ELF-1 (cell line): ENCODE data around the gene LRCH1.
A peak's percentile ranks its signal among the peaks of the same experiment; 100 is the strongest.
"Not testable (repeated sequence)": the region's sequence is repeated elsewhere in the genome, so short reads cannot be mapped to it uniquely, and the experiment has no call there.

Source experiments
- DNase-seq: peaks from one replicate; pipeline ENCODE4 v3.0.0-alpha.2; 2016; ENCODE audit warnings: low read depth, low spot score

LRCH1 gene

GRCh38 chr13:46751811-46752635 is 199.1 kb downstream of the LRCH1 start:
- no peak for DNase-seq

DNA sequence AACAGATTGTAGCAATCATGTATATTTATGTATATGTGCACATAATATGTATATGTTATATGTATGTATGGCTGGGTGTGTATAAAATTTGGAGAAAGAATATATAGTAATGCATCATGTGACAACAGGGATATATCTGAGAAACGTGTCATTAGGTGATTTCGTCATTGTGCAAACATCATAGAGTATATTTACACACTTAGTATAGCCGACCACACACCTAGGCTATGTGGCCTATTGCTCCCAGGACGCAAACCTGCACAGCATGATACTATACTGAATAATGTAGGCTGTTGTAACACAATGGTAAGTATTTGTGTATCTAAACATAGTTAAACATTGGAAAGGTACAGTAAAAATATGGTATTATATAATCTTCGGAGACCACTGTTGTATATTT is 200.2 kb downstream of the LRCH1 start:
- DNase-seq: no peak

DNA sequence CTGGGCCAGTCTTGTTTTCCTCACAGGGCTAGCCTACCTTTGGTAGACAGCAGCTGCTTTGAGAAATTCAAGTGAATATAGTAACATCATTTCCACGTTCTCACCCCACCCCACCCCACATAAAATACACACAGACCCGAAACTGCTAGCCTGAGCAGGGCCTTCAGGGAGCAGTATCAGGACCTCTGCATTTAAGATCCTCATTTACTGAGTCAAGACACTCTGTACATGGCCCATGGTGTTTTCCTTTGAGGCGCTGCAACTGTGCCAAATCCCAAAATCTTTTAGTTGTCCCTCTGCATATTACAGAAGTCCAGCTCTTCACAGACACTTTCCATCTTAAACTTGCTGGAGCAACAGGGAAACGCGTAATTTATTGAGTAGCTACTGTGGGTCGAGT is 200.9 kb downstream of the LRCH1 start:
- no peak for DNase-seq

DNA sequence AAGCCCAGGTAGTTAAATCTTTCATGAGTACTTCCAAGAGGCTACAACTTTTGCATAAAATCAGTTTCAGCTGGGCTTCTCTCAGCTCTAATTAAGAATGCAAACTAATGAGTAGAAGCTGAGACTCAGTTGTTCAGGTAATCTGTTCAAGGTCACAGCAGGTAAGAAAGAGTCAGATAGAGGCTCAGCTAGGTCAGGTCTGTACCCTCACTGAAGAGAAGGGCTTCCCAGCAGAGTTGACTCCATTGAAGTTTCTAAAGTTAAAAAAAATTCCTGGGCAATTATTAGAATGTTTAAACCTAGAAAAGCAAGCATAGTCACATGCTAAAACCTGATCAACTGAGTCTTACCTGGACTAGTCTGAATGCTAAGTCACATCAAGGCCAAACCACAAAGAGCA is 201.8 kb downstream of the LRCH1 start:
- no peak for DNase-seq

- not testable (repeated sequence) for DNase-seq
These were observed 202.5 kb downstream of the LRCH1 start for GRCh38 chr13:46755508-46755907.

DNA sequence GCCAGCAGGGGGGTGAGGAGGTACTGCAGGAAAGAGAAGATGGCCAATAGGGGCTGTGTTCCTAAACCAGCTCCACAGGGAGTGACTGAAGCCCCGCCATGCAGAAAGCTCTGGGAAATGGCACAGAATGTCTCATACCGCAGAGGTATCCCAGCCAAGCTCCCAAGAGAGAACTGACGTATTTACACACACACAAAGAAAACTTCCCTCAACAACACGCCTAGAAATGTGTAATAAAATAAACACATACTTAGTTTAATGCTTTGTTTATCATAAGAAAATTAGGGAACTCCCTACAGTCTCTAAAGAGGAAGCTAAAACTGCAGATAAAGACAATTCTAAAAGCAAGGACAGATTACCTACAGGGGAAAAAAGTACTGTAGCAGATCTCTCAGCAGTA is 204.0 kb downstream of the LRCH1 start:
- no peak for DNase-seq

DNA sequence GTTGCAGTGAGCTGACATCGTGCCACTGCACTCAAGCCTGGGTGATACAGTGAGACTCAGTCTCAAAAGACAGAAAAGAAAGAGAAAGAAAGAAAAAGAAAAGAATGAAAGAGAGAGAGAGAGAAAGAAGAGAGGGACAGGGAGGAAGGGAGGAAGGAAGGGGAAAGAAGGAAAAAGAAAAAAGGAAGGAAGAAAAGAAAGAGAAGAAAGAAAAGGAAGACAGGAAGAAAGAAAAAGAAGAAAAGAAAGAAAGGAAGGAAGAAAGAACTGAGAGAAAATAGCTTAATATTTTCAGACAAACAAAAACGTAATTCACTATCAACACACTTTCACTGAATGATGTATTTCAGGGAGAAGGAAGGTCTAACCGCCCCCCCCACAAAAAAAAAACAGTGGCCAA is 204.7 kb downstream of the LRCH1 start:
- no peak for DNase-seq

DNA sequence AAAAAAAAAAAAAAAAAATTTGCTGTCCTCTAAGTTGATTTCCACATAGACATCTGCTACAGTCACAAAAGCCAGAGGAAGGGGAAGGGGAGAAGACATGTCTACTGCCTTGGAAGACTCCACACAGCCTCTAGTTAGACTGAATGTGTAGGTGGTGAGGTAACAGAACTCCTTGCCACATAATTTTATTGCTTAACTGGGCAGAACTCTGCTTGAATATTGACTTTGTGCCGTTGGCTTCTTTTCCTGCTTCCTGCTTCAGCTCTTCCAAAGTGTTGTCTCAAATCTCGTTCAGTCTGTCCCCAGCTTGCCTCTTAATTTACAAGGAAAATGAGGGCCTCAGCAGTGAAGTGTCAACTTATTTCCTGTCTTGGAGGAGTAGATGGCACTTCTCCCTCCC is 206.9 kb downstream of the LRCH1 start:
- DNase-seq: no peak

GRCh38 chr13:46761174-46761573 is 208.2 kb downstream of the LRCH1 start:
- DNase-seq: no peak

DNA sequence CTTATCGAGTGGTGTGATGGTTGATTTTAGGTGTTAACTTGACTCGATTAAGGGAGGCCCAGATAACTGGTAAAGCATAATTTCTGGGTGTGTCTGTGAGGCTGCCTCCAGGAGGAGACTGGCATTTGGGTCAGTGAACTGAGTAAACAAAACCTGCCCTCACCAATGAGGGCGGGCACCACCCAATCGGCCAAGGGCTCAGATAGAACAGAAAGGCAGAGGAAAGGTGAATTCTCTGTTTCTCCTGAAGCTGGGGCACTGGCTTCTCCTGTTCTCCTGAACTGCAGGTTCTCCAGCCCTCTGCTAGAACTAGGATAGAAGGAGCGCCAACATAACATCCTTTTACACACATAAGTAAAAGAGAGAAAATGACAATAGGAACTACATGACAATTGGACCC is 208.9 kb downstream of the LRCH1 start:
- DNase-seq: no peak

DNA sequence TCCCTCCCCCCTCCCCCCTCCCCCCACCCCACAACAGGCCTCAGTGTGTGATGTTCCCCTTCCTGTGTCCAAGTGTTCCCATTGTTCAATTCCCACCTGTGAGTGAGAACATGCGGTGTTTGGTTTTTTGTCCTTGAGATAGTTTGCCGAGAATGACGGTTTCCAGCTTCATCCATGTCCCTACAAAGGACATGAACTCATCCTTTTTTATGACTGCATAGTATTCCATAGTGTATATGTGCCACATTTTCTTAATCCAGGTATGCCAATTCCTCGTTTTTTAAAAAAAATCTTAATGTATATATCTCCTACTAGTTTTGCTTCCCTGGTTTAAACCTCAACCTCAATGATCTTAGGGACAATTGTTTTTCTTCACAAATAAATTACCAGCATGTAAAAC is 217.0 kb downstream of the LRCH1 start:
- not testable (repeated sequence) for DNase-seq

GRCh38 chr13:46771693-46772092 is 218.7 kb downstream of the LRCH1 start:
- no peak for DNase-seq

GRCh38 chr13:46773541-46773940 is 220.6 kb downstream of the LRCH1 start:
- DNase-seq: no peak

DNA sequence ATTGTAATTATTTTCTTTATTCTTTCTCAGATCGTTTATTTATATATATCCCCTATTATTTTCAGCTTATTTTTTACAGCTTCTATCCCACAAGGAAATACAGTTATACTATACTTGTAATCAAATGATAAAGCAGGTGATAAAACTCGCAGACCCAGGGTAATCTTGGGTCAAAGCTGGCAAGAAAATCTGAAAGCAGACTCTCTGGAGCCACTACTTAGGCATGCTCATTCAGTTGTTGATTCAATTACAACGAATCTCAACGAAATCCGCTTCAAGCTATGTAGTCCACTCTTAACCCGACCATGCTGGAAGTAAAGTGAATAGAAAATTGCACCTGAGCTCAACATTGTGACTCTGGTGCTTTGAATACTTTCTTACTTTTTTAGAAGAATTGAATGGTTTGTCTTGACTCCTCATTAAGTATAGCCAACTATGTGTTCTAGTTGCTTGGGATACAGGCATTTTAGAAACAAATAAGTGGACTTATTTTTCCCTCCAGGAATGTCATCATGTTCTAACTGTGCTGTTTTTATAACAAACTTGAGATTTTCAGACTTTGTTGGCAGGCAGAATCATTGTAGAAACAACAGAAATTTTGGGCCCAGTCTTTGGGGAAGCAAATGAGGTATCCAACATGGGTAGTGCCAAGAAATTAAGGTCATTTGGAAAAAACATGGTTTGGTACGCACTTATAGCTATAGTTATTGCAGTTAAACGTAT is 222.6 kb downstream of the LRCH1 start:
- no peak for DNase-seq

- DNase-seq: no peak
These were observed 225.1 kb downstream of the LRCH1 start for GRCh38 chr13:46778095-46778494.

DNA sequence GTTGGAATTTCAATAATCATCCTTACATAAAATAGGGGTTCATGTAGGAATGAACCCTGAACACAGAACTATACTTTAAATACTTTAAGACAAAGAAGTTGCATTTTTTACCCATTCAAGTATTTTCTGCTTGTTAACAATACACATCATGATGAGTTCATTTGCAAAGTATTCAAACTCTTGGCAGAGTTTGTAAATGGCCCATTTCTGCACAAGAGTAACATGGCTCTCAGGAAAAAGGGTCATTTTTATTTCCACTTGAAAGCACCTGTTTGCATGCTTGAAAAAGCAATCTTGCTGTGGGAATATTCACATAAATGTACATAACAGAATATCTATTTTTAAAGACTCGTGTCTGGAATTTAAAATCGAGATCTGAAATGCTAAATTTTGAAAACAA is 225.9 kb downstream of the LRCH1 start:
- no peak for DNase-seq

DNA sequence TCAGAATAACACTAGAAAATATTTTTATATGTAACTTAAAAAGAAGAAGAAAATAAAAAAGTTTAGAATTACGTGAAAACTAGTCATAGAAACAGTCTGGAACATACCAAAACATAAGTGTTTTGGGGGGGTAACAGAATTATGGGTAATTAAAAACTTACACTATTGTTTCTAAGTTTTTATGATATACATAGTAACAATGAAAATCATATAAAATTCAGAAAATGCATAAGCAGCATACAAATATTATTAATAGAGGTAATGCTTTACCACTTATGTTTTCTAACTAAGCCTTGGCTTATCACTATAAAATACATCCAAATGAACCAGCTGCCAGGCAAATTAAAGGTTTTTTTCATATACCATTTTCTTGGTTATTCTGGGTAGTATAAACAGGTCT is 229.1 kb downstream of the LRCH1 start:
- DNase-seq: no peak

DNA sequence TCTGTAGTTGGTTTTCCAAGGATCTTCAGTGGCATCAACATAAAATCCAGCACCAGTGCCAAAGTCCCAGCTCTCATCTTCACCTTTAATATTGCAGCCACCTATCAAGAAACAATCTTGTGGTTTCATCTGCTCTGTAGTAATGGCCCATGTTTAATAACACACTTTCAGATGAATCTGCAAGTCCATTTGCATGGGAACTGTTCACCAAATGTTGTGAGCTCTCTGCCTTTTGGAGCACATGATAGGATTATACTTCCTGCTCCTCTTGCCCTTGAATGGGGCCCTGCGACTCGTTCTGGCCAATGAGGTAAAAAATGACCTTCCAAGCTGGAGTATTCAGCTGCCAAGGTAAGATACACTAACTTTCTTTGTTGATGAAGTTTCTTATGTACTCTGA is 229.7 kb downstream of the LRCH1 start:
- no peak for DNase-seq

- no peak for DNase-seq
These were observed 230.5 kb downstream of the LRCH1 start for GRCh38 chr13:46783504-46783903.

DNA sequence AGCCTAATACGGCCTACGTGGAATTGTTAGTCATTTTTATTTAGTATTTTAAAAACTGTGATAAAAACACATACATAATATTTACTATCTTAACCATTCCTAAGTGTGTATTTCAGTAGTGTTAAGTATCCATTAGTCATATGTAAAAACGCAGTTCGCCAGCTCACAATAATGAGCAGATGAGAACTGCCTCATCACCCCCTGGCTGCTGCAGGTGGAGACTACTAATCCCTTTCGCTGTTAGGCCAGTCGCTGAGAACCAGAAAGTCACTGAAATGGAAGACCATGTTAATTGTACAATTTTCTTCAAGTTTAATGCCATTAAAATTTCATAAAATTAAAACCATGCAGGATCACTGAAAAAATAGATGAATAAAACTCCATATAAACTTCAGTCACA is 242.4 kb downstream of the LRCH1 start:
- no peak for DNase-seq

DNA sequence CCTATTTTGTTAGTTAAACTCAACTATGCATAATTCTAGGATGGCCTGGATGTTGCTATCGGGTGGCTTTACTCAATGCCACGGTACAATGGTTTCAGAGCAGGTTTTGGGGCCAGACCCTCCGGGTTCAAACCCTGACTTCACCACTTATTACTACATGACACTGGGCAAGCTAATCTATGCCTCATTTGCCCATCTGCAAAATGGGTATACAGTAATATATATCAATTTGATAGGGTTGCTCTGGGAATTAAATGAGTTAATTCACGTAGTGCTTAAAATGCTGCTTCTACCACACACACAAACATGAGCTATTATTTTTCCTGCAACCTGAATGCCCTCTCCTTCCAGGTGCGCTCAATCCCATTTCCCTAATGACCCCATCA is 243.2 kb downstream of the LRCH1 start:
- no peak for DNase-seq

DNA sequence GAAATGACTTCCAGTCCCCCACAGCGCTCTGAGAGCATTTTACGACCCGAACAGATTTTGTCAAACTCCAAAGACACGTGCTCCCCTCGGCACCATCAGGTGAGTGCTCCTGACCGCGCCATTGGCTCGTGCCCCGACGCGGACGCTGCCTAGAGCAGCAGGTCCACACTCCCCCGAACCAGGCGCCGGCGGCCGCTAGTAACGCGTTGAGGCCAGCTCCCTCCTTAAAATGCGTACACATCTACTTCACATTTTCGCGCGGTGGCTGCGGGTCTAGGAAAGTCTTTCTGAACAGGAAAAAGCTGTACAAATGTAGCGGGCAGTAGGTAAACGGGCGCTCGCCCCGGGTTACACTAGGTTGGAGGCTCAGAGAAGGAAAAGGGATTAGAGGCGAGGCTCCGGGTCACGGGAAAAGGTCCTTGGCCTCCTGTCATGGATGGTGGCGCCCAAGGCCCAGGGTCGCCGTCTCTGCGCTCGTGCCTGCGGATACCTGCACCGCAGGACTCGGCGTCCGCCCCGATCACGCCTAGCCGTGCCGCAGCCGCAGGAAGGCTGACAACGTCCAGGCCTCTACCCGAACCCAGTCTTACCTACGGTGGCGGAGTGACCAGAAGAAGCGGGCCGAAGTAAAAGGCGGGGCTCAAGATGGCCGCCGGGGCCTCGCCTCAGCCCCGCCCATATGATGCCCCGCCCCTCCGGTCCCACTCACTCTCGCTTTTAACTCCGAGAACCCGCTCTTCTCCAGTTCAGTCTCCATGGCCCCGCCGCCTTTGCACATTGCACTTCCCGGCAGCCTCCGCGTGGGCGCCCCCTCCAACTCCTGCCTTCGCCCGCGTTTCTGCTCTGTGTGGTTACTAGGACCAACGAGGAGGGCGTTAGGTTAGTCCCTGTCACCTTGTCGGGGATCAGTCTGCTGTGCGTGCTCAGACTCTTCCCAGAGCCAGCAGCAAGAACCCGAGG is 243.8 kb downstream of the LRCH1 start, which contains the start of gene ESD:
Gene ESD, minus strand, starts transcription at position 647 of the 960 bp plus-strand sequence. CDS start 5,748 bp downstream, outside the sequence.
- DNase-seq: peak; percentile 96
